HUES48 (cell line): Measurements from ENCODE around the gene FUT8.
"Not testable (repeated sequence)": the region's sequence is repeated elsewhere in the genome, so short reads cannot be mapped to it uniquely, and the experiment has no call there.

Experiments used
- H3K27ac ChIP-seq: one replicate; pipeline ENCODE4 v1.7.0; 2013; ENCODE audit warnings: low read depth, low read length, inconsistent platforms
- H3K27me3 ChIP-seq: 2 replicates; pipeline ENCODE4 v1.6.1; 2013; ENCODE audit warnings: mild to moderate bottlenecking, low read length; ENCODE audit not compliant: control insufficient read depth, insufficient read depth
- H3K36me3 ChIP-seq: 2 replicates; pipeline ENCODE4 v1.6.1; 2013; ENCODE audit warnings: low read length; ENCODE audit not compliant: control insufficient read depth, insufficient read depth
- H3K4me1 ChIP-seq: 2 replicates; pipeline ENCODE4 v1.6.1; 2013; ENCODE audit warnings: mild to moderate bottlenecking, low read length; ENCODE audit not compliant: control insufficient read depth, insufficient read depth
- H3K4me3 ChIP-seq: 2 replicates; pipeline ENCODE4 v1.5.1; 2013; ENCODE audit warnings: mild to moderate bottlenecking, low read depth, low read length
- H3K9ac ChIP-seq: 2 replicates; pipeline ENCODE4 v1.6.1; 2013; ENCODE audit warnings: mild to moderate bottlenecking, low read depth, low read length, moderate library complexity
- H3K9me3 ChIP-seq: 2 replicates; pipeline ENCODE4 v1.6.1; 2013; ENCODE audit warnings: low read length; ENCODE audit not compliant: control insufficient read depth, insufficient read depth

FUT8 gene

GRCh38 chr14:65658202-65658601, 245.7 kb downstream of the FUT8 start:
- Histone ChIP-seq H3K9ac (no peak overlapping the region), H3K4me3 (no peak overlapping the region), H3K9me3 (no peaks in the 10 kb centered on the region), H3K27ac (no peak overlapping the region), H3K27me3 (no peaks in the 10 kb centered on the region), H3K4me1 (no peaks in the 10 kb centered on the region), H3K36me3 (no peaks in the 10 kb centered on the region)

- peaks cover 28% of the 10 kb centered on the region for H3K4me1 ChIP-seq
- no peak overlapping the region for H3K9ac ChIP-seq
- H3K9me3 ChIP-seq: no peaks in the 10 kb centered on the region
- no peaks in the 10 kb centered on the region for H3K27me3 ChIP-seq
- no peak overlapping the region for H3K4me3 ChIP-seq
- H3K36me3 ChIP-seq: no peaks in the 10 kb centered on the region
- H3K27ac ChIP-seq: no peak overlapping the region
Measured at GRCh38 chr14:65661865-65662264, 249.3 kb downstream of the FUT8 start.

- Histone ChIP-seq H3K4me3 (no peak overlapping the region), H3K36me3 (no peaks in the 10 kb centered on the region), H3K9me3 (no peaks in the 10 kb centered on the region), H3K4me1 (peaks cover 28% of the 10 kb centered on the region), H3K27ac (peak overlapping the region; percentile 55), H3K9ac (no peak overlapping the region), H3K27me3 (no peaks in the 10 kb centered on the region)
Measured at GRCh38 chr14:65664436-65664835, 251.9 kb downstream of the FUT8 start.

GRCh38 chr14:65676361-65677014, 264.0 kb downstream of the FUT8 start:
- Histone ChIP-seq H3K36me3 (no peaks in the 10 kb centered on the region), H3K4me1 (no peaks in the 10 kb centered on the region), H3K4me3 (no peak overlapping the region), H3K9ac (no peak overlapping the region), H3K27me3 (no peaks in the 10 kb centered on the region), H3K9me3 (no peaks in the 10 kb centered on the region), H3K27ac (no peak overlapping the region)

GRCh38 chr14:65685572-65685971, 273.0 kb downstream of the FUT8 start:
- no peaks in the 10 kb centered on the region; the same call in 1 of the 2 replicates for H3K9me3 ChIP-seq
- peak overlapping the region; percentile 82 for H3K27ac ChIP-seq
- H3K4me1 ChIP-seq: peaks cover 22% of the 10 kb centered on the region
- H3K9ac ChIP-seq: peak overlapping the region; percentile 21; the same call in 1 of the 2 replicates
- H3K27me3 ChIP-seq: no peaks in the 10 kb centered on the region
- no peak overlapping the region for H3K4me3 ChIP-seq
- no peaks in the 10 kb centered on the region for H3K36me3 ChIP-seq

GRCh38 chr14:65686761-65687160, 274.2 kb downstream of the FUT8 start:
- Histone ChIP-seq H3K27me3 (no peaks in the 10 kb centered on the region), H3K36me3 (no peaks in the 10 kb centered on the region), H3K27ac (peak overlapping the region; percentile 82), H3K4me1 (peaks cover 26% of the 10 kb centered on the region), H3K9me3 (no peaks in the 10 kb centered on the region; the same call in 1 of the 2 replicates), H3K9ac (no peak overlapping the region), H3K4me3 (peak overlapping the region; percentile 30; the same call in 1 of the 2 replicates)

- H3K4me3 ChIP-seq: no peak overlapping the region
- H3K4me1 ChIP-seq: peaks cover 26% of the 10 kb centered on the region
- H3K9me3 ChIP-seq: peaks cover 4% of the 10 kb centered on the region
- H3K9ac ChIP-seq: no peak overlapping the region
- H3K36me3 ChIP-seq: no peaks in the 10 kb centered on the region
- no peaks in the 10 kb centered on the region for H3K27me3 ChIP-seq
- no peak overlapping the region for H3K27ac ChIP-seq
Measured at GRCh38 chr14:65689070-65689469, 276.5 kb downstream of the FUT8 start.

GRCh38 chr14:65692566-65692965, 280.0 kb downstream of the FUT8 start:
- not testable (repeated sequence) for H3K27ac ChIP-seq, H3K36me3 ChIP-seq, H3K4me1 ChIP-seq, H3K27me3 ChIP-seq, H3K4me3 ChIP-seq, H3K9ac ChIP-seq, H3K9me3 ChIP-seq

- peaks cover 4% of the 10 kb centered on the region; the same call in 1 of the 2 replicates for H3K9me3 ChIP-seq
- no peak overlapping the region for H3K27ac ChIP-seq
- no peaks in the 10 kb centered on the region for H3K27me3 ChIP-seq
Measured at GRCh38 chr14:65696801-65697200, 284.3 kb downstream of the FUT8 start.

GRCh38 chr14:65703521-65703920, 291.0 kb downstream of the FUT8 start:
- Histone ChIP-seq H3K27ac (no peak overlapping the region), H3K36me3 (no peaks in the 10 kb centered on the region), H3K4me3 (no peak overlapping the region), H3K27me3 (no peaks in the 10 kb centered on the region), H3K9ac (no peak overlapping the region), H3K4me1 (peaks cover 6% of the 10 kb centered on the region; the same call in 1 of the 2 replicates), H3K9me3 (no peaks in the 10 kb centered on the region)

More at GRCh38 chr14:65696801-65697200, 284.3 kb downstream of the FUT8 start:
- Histone ChIP-seq H3K9ac (no peak overlapping the region), H3K4me3 (no peak overlapping the region), H3K36me3 (no peaks in the 10 kb centered on the region), H3K4me1 (no peaks in the 10 kb centered on the region; the same call in 1 of the 2 replicates)

GRCh38 chr14:65703996-65704395, 291.5 kb downstream of the FUT8 start:
- no peak overlapping the region for H3K4me3 ChIP-seq
- no peaks in the 10 kb centered on the region for H3K9me3 ChIP-seq
- no peak overlapping the region for H3K9ac ChIP-seq
- H3K27me3 ChIP-seq: no peaks in the 10 kb centered on the region
- H3K27ac ChIP-seq: no peak overlapping the region
- peaks cover 6% of the 10 kb centered on the region; the same call in 1 of the 2 replicates for H3K4me1 ChIP-seq
- no peaks in the 10 kb centered on the region for H3K36me3 ChIP-seq
